Measurements from ENCODE around the gene ERICH2.
A peak's percentile ranks its signal among the peaks of the same experiment; 100 is the strongest.

DNA sequence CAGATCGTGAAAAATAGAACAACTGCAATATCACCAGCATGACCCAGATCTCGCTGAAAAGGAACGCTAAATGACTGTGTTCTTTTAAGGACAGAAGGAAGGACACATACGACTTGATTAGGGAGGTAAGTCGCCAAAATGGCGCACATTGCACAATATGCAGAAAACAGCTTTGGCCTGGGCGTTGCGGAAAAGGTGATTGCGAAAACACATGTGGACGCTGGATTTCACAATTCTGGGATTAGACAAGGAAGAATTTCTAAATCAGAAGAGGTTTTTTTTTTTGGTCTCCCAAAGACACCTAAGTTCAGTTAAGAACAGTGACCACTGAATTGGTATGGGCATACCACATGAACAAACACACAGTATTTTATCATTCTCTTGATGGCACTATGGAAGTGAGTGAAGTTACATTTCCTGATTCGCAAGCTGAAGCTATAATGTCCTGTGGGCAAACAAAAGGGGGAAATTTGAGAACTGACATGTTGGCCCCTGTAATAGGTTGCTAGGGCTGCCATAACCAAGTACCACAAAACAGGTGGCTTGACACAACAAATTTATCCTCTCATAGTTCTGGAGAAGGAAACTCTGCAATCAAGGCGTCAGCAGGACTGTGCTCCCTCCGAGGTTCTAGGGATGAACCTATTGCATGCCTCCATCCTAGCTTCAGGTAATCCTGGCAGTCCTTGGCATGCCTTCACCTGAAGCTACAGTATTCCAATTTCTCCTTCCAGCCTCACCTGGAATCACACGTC is 25.8 kb upstream of the ERICH2 start:
- TF ChIP-seq, protein P1, sequence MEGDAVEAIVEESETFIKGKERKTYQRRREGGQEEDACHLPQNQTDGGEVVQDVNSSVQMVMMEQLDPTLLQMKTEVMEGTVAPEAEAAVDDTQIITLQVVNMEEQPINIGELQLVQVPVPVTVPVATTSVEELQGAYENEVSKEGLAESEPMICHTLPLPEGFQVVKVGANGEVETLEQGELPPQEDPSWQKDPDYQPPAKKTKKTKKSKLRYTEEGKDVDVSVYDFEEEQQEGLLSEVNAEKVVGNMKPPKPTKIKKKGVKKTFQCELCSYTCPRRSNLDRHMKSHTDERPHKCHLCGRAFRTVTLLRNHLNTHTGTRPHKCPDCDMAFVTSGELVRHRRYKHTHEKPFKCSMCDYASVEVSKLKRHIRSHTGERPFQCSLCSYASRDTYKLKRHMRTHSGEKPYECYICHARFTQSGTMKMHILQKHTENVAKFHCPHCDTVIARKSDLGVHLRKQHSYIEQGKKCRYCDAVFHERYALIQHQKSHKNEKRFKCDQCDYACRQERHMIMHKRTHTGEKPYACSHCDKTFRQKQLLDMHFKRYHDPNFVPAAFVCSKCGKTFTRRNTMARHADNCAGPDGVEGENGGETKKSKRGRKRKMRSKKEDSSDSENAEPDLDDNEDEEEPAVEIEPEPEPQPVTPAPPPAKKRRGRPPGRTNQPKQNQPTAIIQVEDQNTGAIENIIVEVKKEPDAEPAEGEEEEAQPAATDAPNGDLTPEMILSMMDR (IDR thresholded peaks at IDR 0.05), result no peak
- TF ChIP-seq EP300 (IDR thresholded peaks at IDR 0.05), result peak in 1 of 2 donors; percentile 40
